GM12801 (cell line): ENCODE results near the gene CMIP.

Experiments
- TF ChIP-seq, protein P1 (sequence below): IDR thresholded peaks from one replicate; pipeline ENCODE4 v1.5.1; 2011; ENCODE audit warnings: control low read depth; ENCODE audit not compliant: insufficient read length; ENCODE audit errors: extremely low read depth

Gene CMIP

DNA sequence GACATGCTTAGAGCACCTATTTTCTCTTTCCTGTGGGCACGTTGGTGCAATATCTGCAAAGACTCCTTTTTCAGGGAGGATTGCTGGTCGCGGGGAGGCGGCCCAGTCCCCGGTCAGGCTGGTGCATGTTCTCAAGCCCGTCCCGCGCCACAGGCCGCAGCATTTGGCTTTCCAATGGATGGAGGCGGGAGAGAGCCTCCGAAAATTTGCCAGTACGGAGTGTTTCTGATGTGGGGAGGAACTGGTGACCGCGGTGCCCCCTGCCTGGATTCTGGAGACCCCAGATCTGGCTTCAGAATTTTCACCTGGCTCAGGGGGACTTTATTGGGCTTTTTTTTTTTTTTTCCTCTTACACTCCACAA, 2.3 kb downstream of the CMIP start:
- TF ChIP-seq, protein P1, sequence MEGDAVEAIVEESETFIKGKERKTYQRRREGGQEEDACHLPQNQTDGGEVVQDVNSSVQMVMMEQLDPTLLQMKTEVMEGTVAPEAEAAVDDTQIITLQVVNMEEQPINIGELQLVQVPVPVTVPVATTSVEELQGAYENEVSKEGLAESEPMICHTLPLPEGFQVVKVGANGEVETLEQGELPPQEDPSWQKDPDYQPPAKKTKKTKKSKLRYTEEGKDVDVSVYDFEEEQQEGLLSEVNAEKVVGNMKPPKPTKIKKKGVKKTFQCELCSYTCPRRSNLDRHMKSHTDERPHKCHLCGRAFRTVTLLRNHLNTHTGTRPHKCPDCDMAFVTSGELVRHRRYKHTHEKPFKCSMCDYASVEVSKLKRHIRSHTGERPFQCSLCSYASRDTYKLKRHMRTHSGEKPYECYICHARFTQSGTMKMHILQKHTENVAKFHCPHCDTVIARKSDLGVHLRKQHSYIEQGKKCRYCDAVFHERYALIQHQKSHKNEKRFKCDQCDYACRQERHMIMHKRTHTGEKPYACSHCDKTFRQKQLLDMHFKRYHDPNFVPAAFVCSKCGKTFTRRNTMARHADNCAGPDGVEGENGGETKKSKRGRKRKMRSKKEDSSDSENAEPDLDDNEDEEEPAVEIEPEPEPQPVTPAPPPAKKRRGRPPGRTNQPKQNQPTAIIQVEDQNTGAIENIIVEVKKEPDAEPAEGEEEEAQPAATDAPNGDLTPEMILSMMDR, result no peak

DNA sequence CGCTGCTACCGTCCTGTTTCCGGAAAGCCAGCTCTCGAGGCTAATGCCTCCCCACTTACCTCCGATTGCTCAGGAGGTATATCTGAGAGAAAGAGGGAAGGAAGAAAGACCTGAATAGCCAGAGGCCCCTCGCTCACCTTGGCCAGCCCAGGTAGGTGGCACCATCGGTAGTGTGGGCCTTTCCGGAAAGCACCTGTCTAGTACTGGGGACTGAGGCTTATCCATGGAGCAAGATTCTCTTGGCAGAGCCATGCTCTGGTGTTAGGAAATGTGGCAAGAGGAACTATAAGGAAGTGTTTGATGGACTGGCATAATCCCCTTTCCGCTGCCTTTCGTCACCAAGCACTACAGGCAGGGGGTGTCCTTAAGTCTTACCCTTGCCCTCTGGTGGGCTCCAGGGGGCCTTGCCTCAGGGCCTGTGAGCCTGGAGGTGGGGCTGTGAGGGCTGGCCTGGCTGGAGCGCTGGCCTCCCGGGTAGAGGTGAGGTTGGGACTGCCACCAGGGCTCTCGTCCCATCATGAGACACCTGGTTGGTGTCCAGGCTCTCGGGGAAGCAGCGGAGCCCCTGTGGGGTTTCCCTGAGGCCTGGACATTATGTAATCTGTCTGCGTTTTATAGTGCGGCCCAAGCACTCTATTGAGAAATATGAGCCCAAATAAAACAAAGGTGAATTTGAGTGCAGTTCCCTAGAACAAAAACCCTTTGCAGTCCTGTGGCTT, 2.9 kb downstream of the CMIP start:
- TF ChIP-seq, protein P1, result no peak

DNA sequence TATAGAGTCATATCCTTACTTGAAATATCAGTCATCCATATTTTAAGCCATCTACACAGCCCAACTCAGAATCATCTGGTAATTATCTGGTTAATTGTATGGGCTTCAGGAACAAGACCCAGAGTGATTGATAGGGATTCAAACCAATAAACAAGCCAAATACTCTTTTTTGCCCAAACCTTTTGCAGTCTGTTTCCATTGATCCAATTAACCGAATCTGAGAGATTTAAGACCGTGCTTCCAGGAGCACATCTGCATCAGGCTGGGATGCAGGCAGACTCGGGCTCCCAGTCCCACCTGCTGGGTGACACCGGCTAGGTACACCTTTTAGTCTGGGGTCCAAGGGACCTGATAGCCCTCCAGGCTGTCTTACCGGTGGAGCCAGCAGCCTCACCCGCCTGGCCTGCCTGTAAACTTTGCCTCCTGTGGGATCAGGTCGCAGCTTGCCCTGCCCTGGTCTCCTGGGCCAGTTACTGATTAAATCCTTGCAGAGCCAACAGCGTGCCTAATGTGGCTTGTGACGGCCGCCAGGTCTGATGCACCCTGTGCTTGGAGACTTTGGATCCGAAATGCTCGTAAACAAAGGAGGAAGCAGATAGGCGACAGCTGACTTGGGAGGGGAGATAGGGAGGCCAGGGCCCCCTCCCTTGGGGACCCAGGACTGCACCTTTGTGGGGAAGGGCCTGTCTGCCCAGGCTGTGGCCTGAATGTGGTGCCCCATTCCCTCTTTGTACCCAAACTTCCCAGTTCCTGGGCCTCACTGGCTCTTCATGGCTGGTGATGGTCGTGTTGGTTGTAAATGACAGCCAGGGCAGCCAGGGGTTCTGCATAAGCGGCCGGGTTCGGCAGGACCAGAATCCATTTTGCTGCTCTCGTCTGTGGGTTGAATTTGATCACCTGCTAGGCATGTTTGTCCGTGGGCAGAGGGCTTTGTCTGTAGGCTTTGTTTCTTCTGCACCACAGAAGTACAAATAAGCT, 3.8 kb downstream of the CMIP start:
- TF ChIP-seq, protein P1, result no peak

DNA sequence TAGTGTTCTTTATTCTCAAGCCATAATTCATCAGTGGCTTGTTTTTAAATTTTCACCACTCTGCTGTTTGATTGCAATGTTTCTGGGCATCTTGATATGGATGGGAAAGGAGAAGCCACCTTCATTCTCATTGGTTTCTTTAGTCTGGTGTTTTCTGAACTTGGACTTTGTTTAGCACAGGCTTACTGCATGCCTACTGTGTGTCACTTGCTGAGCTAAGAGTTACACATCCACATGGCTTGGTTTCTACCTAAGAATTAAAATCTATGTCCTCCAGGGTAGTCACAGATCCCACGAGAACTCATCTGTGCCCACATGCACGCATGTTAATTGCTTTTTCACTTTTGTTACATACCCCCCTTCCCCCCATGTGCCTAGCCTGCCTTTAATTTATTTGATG, 4.6 kb downstream of the CMIP start:
- TF ChIP-seq, protein P1, result no peak

DNA sequence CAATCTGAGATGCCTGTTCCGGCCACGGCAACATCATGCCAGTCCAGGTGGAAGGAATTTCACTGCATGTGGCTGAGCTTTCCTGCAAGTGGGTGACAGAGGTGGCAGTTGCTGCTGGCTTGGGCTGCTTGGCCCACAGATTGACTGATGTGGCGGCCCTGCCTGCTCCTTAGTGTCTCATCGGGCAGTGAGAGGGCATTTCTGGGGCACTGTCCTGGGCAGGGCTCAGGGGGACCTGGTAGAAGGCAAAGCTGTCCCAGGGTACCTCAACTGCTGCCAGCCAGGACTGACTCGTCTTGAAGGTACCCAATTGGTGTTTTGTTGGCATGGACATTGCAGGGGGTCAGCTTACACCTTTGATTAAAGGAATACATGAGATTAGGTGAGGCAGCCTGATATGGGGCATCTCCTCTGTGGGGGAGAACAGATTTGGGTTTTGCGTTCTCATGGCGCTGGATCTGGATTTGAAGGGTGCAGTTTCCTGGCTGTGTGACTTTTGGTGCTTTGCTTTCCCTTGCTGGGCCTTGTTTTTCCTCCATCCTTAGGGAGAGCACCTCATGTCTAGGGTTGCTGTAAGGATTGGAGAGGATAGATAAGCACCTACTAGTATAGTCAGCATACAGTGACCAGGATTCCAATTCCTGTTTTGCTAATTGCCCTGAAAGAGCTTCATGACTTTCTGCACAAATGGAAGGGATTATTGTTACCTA, 5.4 kb downstream of the CMIP start:
- TF ChIP-seq, protein P1, result no peak

DNA sequence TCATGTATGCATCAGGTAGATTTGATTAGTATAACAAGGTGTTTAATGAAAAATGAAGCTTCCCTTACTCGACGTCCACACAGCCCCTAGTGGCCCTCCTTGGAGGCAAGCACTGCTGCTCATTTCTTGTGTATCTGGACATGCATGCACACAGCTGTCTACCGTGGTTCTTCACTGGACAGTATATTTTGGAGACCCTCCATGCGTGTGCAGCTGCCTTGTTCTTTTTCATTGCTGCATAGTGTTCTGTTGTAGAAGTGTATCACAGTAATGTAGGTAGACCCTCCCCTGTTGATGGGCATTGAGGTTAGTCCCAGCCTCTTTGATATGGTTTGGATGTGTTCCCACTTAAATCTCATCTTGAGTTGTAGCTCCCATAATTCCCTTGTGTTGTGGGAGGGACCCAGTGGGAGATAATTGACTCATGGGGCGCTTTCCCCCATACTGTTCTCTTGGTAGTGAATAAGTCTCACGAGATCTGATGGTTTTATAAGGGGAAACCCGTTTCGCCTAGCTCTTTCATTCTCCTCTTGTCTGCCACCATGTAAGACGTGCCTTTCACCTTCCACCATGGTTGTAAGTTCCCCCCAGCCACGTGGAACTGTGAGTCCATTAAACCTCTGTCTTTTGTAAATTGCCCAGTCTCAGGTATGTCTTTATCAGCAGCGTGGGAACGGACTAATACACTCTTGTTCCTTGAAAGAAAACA, 6.3 kb downstream of the CMIP start:
- TF ChIP-seq, protein P1, result no peak
